Mesothelial cell of epicardium (in vitro differentiated cells): ENCODE results near the gene ARHGEF28. TPM values are rescaled to one million over a fixed set of nuclear protein-coding genes. Genes with fewer than 3 reads are reported as not detected.

ENCODE experiments used
- DNase-seq, 2 experiments: peaks; one replicate each; pipeline ENCODE4 v3.0.0; 2021; ENCODE audit warnings: low spot score in 2 of 2; ENCODE audit not compliant: unreplicated experiment in 2 of 2
- H3K27ac Mint-ChIP-seq: 2 replicates; pipeline ENCODE4 v1.8.0; 2021; ENCODE audit warnings: mixed read lengths
- H3K27me3 Mint-ChIP-seq: 2 replicates; pipeline ENCODE4 v1.8.0; 2021; ENCODE audit warnings: low read depth, mixed read lengths
- H3K36me3 Mint-ChIP-seq: 2 replicates; pipeline ENCODE4 v1.8.0; 2021; ENCODE audit warnings: mixed read lengths
- H3K4me1 Mint-ChIP-seq: 2 replicates; pipeline ENCODE4 v1.8.0; 2021; ENCODE audit warnings: mixed read lengths
- H3K4me3 Mint-ChIP-seq: 2 replicates; pipeline ENCODE4 v1.8.0; 2021; ENCODE audit warnings: mild to moderate bottlenecking, moderate library complexity, mixed read lengths
- H3K9me3 Mint-ChIP-seq: 2 replicates; pipeline ENCODE4 v1.8.0; 2021; ENCODE audit warnings: mixed read lengths
- CTCF ChIP-seq: fragments of 200-600 bp; sonication (generic); IDR thresholded peaks from one replicate; pipeline ENCODE4 v1.5.0; 2021; ENCODE audit warnings: antibody characterized with exemption; ENCODE audit not compliant: unreplicated experiment
- total RNA-seq: library from RNA; stranded (reverse); gene quantifications from 3 replicates; pipeline ENCODE4 v1.2.1, GENCODE V29; 2021

The ARHGEF28 gene
- total RNA-seq, 1 donor from 2014 or later = 0.40 TPM

DNA sequence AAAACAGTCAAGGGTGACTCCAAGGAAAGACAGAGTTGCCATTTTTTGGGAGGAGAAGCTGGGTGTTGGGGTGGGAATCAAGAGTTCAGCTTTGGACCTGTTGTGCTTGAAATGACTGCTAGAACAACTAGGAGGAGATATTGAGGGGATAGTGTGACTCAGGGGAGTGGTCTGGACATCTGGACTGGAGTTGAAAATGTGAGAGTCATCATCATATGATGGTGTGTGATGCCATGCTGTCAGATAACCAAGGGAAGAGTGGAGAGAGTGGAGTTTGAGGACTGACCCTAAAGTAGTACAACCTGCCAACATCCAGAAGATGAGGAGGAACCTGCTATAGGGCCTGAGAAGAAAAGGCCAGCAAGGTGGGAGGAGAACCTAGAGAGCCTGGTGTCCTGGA lies 199.7 kb downstream of the ARHGEF28 start:
- no peaks in the 10 kb centered on the region for H3K36me3 Mint-ChIP-seq
- no peak overlapping the region for H3K27ac Mint-ChIP-seq
- peaks cover 10% of the 10 kb centered on the region for H3K4me1 Mint-ChIP-seq
- no peak for TF ChIP-seq CTCF
- DNase-seq = no peak
- no peaks in the 10 kb centered on the region for H3K9me3 Mint-ChIP-seq
- no peak overlapping the region for H3K4me3 Mint-ChIP-seq
- H3K27me3 Mint-ChIP-seq = no peaks in the 10 kb centered on the region

DNA sequence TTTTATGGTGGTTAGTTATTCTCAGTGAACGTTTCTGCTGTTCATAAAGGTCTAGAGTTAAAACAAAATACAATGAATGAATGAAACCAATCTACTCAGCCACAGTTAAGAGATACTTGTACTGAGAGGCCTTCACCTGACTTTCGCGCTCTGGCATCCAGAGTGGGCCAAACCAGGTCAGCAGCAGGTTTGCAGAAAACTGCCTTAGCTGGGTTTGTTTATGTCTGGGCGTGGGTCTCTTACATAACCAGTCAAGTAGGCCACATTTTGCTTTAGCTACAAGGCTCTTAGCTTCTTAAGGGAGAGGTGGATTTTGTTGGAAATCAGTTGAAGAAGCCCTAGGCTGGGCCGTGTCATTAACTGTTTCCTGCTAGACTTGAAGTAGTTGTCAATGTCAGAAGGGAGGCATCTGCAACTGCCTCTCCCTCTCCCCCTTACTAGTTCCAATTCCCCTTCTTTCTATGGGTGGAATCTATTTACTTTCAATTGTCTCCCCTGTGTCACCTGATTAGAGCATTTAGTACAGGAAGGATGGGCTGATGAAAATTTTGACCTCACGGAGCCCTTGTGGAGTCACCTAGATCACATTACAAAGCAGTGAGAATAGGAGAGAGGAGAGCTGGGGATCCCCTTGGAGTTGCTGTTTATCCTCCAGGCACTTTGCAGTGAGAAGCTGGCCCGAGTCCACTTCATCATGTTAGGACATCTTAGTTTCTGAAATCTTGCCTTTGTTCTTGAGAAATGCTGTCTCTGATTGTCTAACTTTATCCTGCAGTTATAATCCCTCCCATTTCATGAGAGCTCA lies 200.5 kb downstream of the ARHGEF28 start:
- Mint-ChIP-seq H3K9me3 (no peaks in the 10 kb centered on the region), H3K27me3 (no peaks in the 10 kb centered on the region), H3K4me3 (no peak overlapping the region), H3K36me3 (no peaks in the 10 kb centered on the region), H3K4me1 (peaks cover 10% of the 10 kb centered on the region), H3K27ac (no peak overlapping the region)
- no peak for TF ChIP-seq CTCF
- no peak for DNase-seq

DNA sequence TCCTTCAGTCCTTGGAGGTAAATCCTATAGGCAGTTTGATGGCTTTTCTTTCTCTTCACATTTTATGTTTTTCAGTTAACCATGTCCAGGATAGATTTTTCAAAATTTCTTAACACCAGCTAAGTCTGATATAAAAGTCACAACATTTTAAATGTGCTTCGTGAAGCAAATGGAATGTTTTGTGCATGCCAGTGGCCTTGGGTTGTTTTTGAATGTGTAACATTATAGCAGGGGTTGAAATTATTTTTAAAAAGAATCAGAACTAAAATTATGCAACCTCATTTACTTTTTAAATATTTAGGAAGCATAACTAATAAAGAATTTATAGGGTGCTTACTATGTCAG lies 201.1 kb downstream of the ARHGEF28 start:
- Mint-ChIP-seq H3K27me3 (no peaks in the 10 kb centered on the region), H3K4me1 (peaks cover 10% of the 10 kb centered on the region), H3K27ac (no peak overlapping the region), H3K4me3 (no peak overlapping the region), H3K36me3 (no peaks in the 10 kb centered on the region), H3K9me3 (no peaks in the 10 kb centered on the region)
- DNase-seq = no peak
- no peak for TF ChIP-seq CTCF

DNA sequence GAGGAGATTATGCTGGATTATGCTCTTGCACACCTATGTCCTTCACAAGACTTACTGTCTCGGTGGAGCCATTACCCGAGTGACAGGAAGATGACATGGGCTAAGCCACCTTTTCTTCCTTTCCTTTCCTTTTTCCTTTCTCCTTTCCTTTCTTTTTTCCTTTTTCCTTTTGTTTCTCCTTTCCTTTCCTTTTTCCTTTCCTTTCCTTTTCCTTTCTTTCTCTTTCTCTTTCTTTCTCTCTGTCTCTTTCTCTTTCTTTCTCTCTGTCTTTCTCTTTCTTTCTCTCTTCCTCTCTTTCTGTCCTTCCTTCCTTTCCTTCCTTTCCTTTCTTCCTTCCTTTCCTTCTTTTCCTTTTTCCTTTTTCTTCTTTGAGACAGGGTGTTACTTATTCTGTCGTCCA lies 202.5 kb downstream of the ARHGEF28 start:
- Mint-ChIP-seq H3K27me3 (no peaks in the 10 kb centered on the region), H3K9me3 (no peaks in the 10 kb centered on the region), H3K4me3 (no peak overlapping the region), H3K36me3 (no peaks in the 10 kb centered on the region), H3K4me1 (peaks cover 4% of the 10 kb centered on the region), H3K27ac (no peak overlapping the region)
- TF ChIP-seq CTCF = no peak
- no peak for DNase-seq

- no peak overlapping the region for H3K4me3 Mint-ChIP-seq
- no peaks in the 10 kb centered on the region for H3K4me1 Mint-ChIP-seq
- TF ChIP-seq CTCF = no peak
- DNase-seq = no peak
- H3K9me3 Mint-ChIP-seq = no peaks in the 10 kb centered on the region
- H3K27ac Mint-ChIP-seq = no peak overlapping the region
- H3K36me3 Mint-ChIP-seq = no peaks in the 10 kb centered on the region
- H3K27me3 Mint-ChIP-seq = peaks cover 2% of the 10 kb centered on the region
Observed at GRCh38 chr5:73830646-73831045, 204.7 kb downstream of the ARHGEF28 start.
